Endodermal cell (in vitro differentiated cells): ENCODE measurements around the gene SKA2. TPM values are rescaled to one million over a fixed set of nuclear protein-coding genes. Genes with fewer than 3 reads are reported as not detected.

Experiments
- DNase-seq: peaks from one replicate; pipeline ENCODE4 v3.0.0-alpha.2; 2017
- H3K27ac ChIP-seq: 2 replicates; pipeline ENCODE4 v1.5.1; 2013; ENCODE audit warnings: mild to moderate bottlenecking, low read depth, low read length, moderate library complexity
- H3K27me3 ChIP-seq: 2 replicates; pipeline ENCODE4 v1.6.1; 2013; ENCODE audit warnings: mild to moderate bottlenecking, low read length, moderate library complexity; ENCODE audit not compliant: insufficient read depth, control insufficient read depth, poor library complexity, severe bottlenecking
- H3K36me3 ChIP-seq: 2 replicates; pipeline ENCODE4 v1.7.0; 2013; ENCODE audit warnings: mild to moderate bottlenecking, low read length, moderate library complexity; ENCODE audit not compliant: control insufficient read depth, insufficient read depth
- H3K4me1 ChIP-seq: one replicate; pipeline ENCODE4 v1.7.0; 2013; ENCODE audit warnings: low read length; ENCODE audit not compliant: control insufficient read depth, insufficient read depth
- H3K4me3 ChIP-seq: 2 replicates; pipeline ENCODE4 v1.5.1; 2013; ENCODE audit warnings: mild to moderate bottlenecking, low read length, moderate library complexity
- H3K9ac ChIP-seq: 2 replicates; pipeline ENCODE4 v1.6.1; 2013; ENCODE audit warnings: mild to moderate bottlenecking, low read length, moderate library complexity; ENCODE audit not compliant: poor library complexity, severe bottlenecking; ENCODE audit errors: extremely low read depth
- H3K9me3 ChIP-seq: 2 replicates; pipeline ENCODE4 v1.6.1; 2013; ENCODE audit warnings: mild to moderate bottlenecking, low read length, moderate library complexity; ENCODE audit not compliant: control insufficient read depth
- H3K27ac Mint-ChIP-seq: 2 replicates; pipeline ENCODE4 v1.8.0; 2020; ENCODE audit warnings: mixed read lengths
- H3K27me3 Mint-ChIP-seq: 2 replicates; pipeline ENCODE4 v1.8.0; 2021; ENCODE audit warnings: mild to moderate bottlenecking, mixed read lengths; ENCODE audit not compliant: insufficient read depth
- H3K36me3 Mint-ChIP-seq: 2 replicates; pipeline ENCODE4 v1.8.0; 2020; ENCODE audit warnings: low read depth, mixed read lengths
- H3K4me1 Mint-ChIP-seq: 2 replicates; pipeline ENCODE4 v1.8.0; 2020; ENCODE audit warnings: mixed read lengths
- H3K4me3 Mint-ChIP-seq: 2 replicates; pipeline ENCODE4 v1.8.0; 2020; ENCODE audit warnings: mild to moderate bottlenecking, moderate library complexity, mixed read lengths
- H3K9me3 Mint-ChIP-seq: 2 replicates; pipeline ENCODE4 v1.8.0; 2020; ENCODE audit warnings: mild to moderate bottlenecking, mixed read lengths
- CTCF ChIP-seq: fragments of 200-600 bp; sonication (generic); conservative IDR thresholded peaks from 2 replicates; pipeline ENCODE4 v1.5.0; 2021; ENCODE audit warnings: antibody characterized with exemption, mild to moderate bottlenecking
- whole genome bisulfite sequencing, 2 experiments: methylation state at CpG; one replicate each; pipeline versions ENCODE4 v1.1.5 to v1.1.7; 2013; ENCODE audit warnings: missing lambda C conversion rate in 2 of 2, mixed read lengths in 1 of 2; ENCODE audit not compliant: insufficient coverage in 1 of 2, insufficient read length in 1 of 2; 5-methylcytosine and 5-hydroxymethylcytosine counted together
- total RNA-seq, 2 donors: library from RNA; stranded (reverse); fragmentation: NEBNext Ultra II Directional in 1 of 2; extraction: Animal tissue kit (Norgen Biotek cat#: 25700) in 1 of 2; gene quantifications; 2 replicates in 1 of 2; 3 replicates in 1 of 2; pipeline ENCODE4 v1.2.1, GENCODE V29; 2021

Gene SKA2
- total RNA-seq, 2 donors from 2014 or later = 62.4 to 67.3 TPM

DNA sequence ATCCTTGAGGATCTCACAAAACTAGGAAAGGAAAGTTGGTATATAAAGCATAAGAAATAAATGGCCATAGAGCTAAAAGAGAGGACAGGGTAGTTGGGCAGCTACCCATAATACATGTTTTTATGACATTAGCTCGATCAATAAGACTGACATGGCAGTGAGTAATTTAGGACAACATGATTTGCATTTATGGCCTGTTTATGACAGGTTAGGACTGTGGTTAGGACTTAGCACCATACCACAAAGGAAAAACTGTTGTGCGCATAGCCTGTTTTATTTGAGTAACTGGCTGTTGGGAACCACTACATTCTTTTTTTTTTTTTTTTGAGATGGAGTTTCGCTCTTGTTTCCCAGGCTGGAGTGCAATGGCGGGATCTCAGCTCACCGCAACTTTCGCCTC, 30.3 kb downstream of the SKA2 start:
- H3K36me3 ChIP-seq = peaks cover 74% of the 10 kb centered on the region
- no peaks in the 10 kb centered on the region for H3K27me3 Mint-ChIP-seq
- no peak overlapping the region for H3K27ac ChIP-seq
- 88 to 96% methylated on average over 2 to 6 of the region's 6 CpGs for WGBS, 2 experiments
- no peaks in the 10 kb centered on the region for H3K4me1 ChIP-seq
- peak overlapping the region; percentile 50 for H3K27ac Mint-ChIP-seq
- H3K9ac ChIP-seq = no peak overlapping the region
- no peaks in the 10 kb centered on the region for H3K27me3 ChIP-seq
- H3K4me3 ChIP-seq = no peak overlapping the region
- no peaks in the 10 kb centered on the region for H3K4me1 Mint-ChIP-seq
- H3K9me3 Mint-ChIP-seq = no peaks in the 10 kb centered on the region
- no peak for DNase-seq
- H3K9me3 ChIP-seq = no peaks in the 10 kb centered on the region
- H3K4me3 Mint-ChIP-seq = no peak overlapping the region
- H3K36me3 Mint-ChIP-seq = peaks cover 58% of the 10 kb centered on the region
- TF ChIP-seq CTCF = no peak

DNA sequence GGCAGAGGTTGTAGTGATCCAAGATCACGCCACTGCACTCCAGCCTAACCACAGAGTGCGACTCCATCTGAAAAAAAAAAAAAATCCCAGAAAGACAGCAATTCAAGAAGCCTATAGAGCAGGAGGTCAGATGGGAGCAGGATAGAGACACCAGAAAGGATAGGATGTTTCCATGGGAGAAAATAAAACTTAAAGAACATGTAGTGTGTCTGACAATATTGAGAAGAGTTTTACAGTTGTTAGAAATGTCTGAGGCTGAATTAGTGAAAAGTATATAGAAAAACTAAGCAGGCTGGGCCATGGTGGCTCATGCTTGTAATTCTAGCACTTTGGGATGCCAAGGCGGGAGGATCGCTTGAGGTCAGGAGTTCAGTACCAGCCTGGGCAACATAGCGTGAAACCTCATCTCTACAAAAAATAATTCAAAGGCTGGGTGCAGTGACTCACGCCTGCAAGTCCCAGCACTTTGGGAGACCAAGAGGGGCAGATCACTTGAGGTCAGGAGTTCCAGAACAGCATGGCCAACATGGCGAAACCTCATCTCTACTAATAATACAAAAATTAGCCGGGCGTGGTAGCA, 33.0 kb downstream of the SKA2 start:
- H3K27ac ChIP-seq = no peak overlapping the region
- no peaks in the 10 kb centered on the region for H3K4me1 Mint-ChIP-seq
- H3K27me3 ChIP-seq = no peaks in the 10 kb centered on the region
- H3K27me3 Mint-ChIP-seq = no peaks in the 10 kb centered on the region
- no peaks in the 10 kb centered on the region for H3K9me3 ChIP-seq
- H3K36me3 Mint-ChIP-seq = peaks cover 54% of the 10 kb centered on the region
- no peak for TF ChIP-seq CTCF
- no peaks in the 10 kb centered on the region for H3K9me3 Mint-ChIP-seq
- H3K27ac Mint-ChIP-seq = peak overlapping the region; percentile 68
- no peak overlapping the region for H3K4me3 Mint-ChIP-seq
- H3K4me3 ChIP-seq = no peak overlapping the region
- no peak overlapping the region for H3K9ac ChIP-seq
- H3K4me1 ChIP-seq = no peaks in the 10 kb centered on the region
- WGBS, 2 experiments = 96% methylated on average over 5 to 9 of the region's 9 CpGs
- H3K36me3 ChIP-seq = peaks cover 75% of the 10 kb centered on the region
- no peak for DNase-seq

GRCh38 chr17:59115474-59115873, 39.5 kb downstream of the SKA2 start:
- H3K4me3 ChIP-seq = no peak overlapping the region
- Mint-ChIP-seq H3K9me3 (no peaks in the 10 kb centered on the region), H3K36me3 (peaks cover 48% of the 10 kb centered on the region), H3K27ac (peak overlapping the region; percentile 72), H3K4me3 (no peak overlapping the region), H3K27me3 (no peaks in the 10 kb centered on the region), H3K4me1 (no peaks in the 10 kb centered on the region)
- WGBS, 2 experiments = 96 to 99% methylated on average over 8 to 9 of the region's 9 CpGs
- H3K4me1 ChIP-seq = no peaks in the 10 kb centered on the region
- no peak for TF ChIP-seq CTCF
- H3K27ac ChIP-seq = no peak overlapping the region
- no peaks in the 10 kb centered on the region for H3K9me3 ChIP-seq
- no peak overlapping the region for H3K9ac ChIP-seq
- H3K36me3 ChIP-seq = peaks cover 82% of the 10 kb centered on the region
- no peak for DNase-seq
- no peaks in the 10 kb centered on the region for H3K27me3 ChIP-seq
